COLO668 (cell line): ENCODE results near the gene ST8SIA2.

ENCODE experiments used
- DNase-seq: peaks from one replicate; lab custom pipeline; 2025; ENCODE audit not compliant: unreplicated experiment; lab: John Stamatoyannopoulos, UW

Gene ST8SIA2

GRCh38 chr15:92480361-92480760 is 86.7 kb downstream of the ST8SIA2 start:
- no peak for DNase-seq

- DNase-seq: no peak
These were observed 91.8 kb downstream of the ST8SIA2 start for GRCh38 chr15:92485441-92485840.

GRCh38 chr15:92492551-92493115 is 99.0 kb downstream of the ST8SIA2 start:
- DNase-seq: no peak

GRCh38 chr15:92494806-92495336 is 101.2 kb downstream of the ST8SIA2 start:
- no peak for DNase-seq

GRCh38 chr15:92495446-92495845 is 101.8 kb downstream of the ST8SIA2 start:
- no peak for DNase-seq

GRCh38 chr15:92499731-92500530 is 106.2 kb downstream of the ST8SIA2 start:
- no peak for DNase-seq

GRCh38 chr15:92502336-92502735 is 108.7 kb downstream of the ST8SIA2 start:
- no peak for DNase-seq

GRCh38 chr15:92502930-92503857 is 109.5 kb downstream of the ST8SIA2 start:
- DNase-seq: no peak

- no peak for DNase-seq
These were observed 110.2 kb downstream of the ST8SIA2 start for GRCh38 chr15:92503889-92504288.

GRCh38 chr15:92505611-92506010 is 111.9 kb downstream of the ST8SIA2 start:
- DNase-seq: no peak

GRCh38 chr15:92506506-92506905 is 112.8 kb downstream of the ST8SIA2 start:
- no peak for DNase-seq

GRCh38 chr15:92510163-92510882 is 116.6 kb downstream of the ST8SIA2 start:
- no peak for DNase-seq
